Measurements from ENCODE around the gene PRKAR2A. TPM values are rescaled to one million over a fixed set of nuclear protein-coding genes. Genes with fewer than 3 reads are reported as not detected.
A peak's percentile ranks its signal among the peaks of the same experiment; 100 is the strongest.
"Not testable (repeated sequence)": the region's sequence is repeated elsewhere in the genome, so short reads cannot be mapped to it uniquely, and the experiment has no call there.

PRKAR2A gene
- total RNA-seq, 6 donors from 2014 or later: 13.0 to 62.3 (median 31.4) TPM

DNA sequence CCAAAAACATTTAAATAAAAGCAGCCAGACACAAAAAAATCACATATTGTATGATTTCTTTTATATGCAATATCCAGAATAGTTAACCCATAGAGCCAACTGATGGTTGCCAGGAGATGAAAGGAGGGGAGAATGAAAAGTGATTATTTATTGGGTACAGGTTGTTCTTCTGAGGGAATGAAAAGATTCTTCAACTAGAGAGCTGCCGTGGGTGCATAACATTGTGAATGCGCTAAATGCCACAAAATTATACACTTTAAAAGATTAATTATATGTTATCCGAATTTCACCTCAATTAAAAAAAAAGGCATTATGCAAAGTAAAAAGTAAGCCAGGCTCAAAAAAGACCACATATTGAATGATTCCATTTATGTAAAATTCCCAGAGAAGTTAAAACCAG, 36.1 kb downstream of the PRKAR2A start:
- 85 to 96% methylated on average over 3 of the region's 3 CpGs for WGBS, 2 donors
- Histone ChIP-seq H3K4me3 (no peak overlapping the region), H3K4me1 (peaks cover 0 to 2% (median 0%) of the 10 kb centered on the region in 4 donors), H3K9me3 (no peaks in the 10 kb centered on the region), H3K27me3 (no peaks in the 10 kb centered on the region), H3K36me3 (no peaks in the 10 kb centered on the region), H3K27ac (no peak overlapping the region)
- TF ChIP-seq POLR2A (IDR thresholded peaks at IDR 0.05) (no peak), EP300 (IDR thresholded peaks at IDR 0.05) (no peak)
- DNase-seq (no peak), ATAC-seq (ENCODE audit: low FRiP score in 2 of 2) (no peak)

- H3K9me3 ChIP-seq: no peaks in the 10 kb centered on the region
- no peaks in the 10 kb centered on the region for H3K27me3 ChIP-seq
- DNase-seq (no peak), ATAC-seq (ENCODE audit: low FRiP score in 2 of 2) (no peak)
- no peak overlapping the region for H3K4me3 ChIP-seq
- H3K4me1 ChIP-seq: no peaks in the 10 kb centered on the region
- no peaks in the 10 kb centered on the region for H3K36me3 ChIP-seq
- 94 to 96% methylated on average over 4 of the region's 4 CpGs for WGBS, 2 donors
- H3K27ac ChIP-seq: no peak overlapping the region
- TF ChIP-seq POLR2A (IDR thresholded peaks at IDR 0.05) (no peak), EP300 (IDR thresholded peaks at IDR 0.05) (no peak), CTCF (IDR thresholded peaks at IDR 0.05) (no peak), POLR2AphosphoS5 (IDR thresholded peaks at IDR 0.05) (no peak)
These were observed 42.7 kb downstream of the PRKAR2A start for GRCh38 chr3:48804930-48805329.

GRCh38 chr3:48800831-48801230, 46.8 kb downstream of the PRKAR2A start:
- not testable (repeated sequence) for H3K36me3 ChIP-seq; H3K4me3 ChIP-seq; H3K4me1 ChIP-seq; H3K9me3 ChIP-seq; DNase-seq; ATAC-seq (ENCODE audit: low FRiP score in 2 of 2); H3K27me3 ChIP-seq; H3K27ac ChIP-seq
- 88 to 92% methylated on average over 12 of the region's 12 CpGs for WGBS, 2 donors

- Histone ChIP-seq H3K9me3 (no peaks in the 10 kb centered on the region), H3K27me3 (no peaks in the 10 kb centered on the region), H3K4me1 (no peaks in the 10 kb centered on the region), H3K27ac (no peak overlapping the region), H3K4me3 (no peak overlapping the region), H3K36me3 (no peaks in the 10 kb centered on the region)
- WGBS, 2 donors: 63 to 77% methylated on average over 1 of the region's 1 CpG
- ATAC-seq (ENCODE audit: low FRiP score in 2 of 2) (no peak), DNase-seq (peak in 1 of 2 donors; percentile 48)
- no peak for TF ChIP-seq POLR2A (IDR thresholded peaks at IDR 0.05)
- no peak for TF ChIP-seq EP300 (IDR thresholded peaks at IDR 0.05)
- no peak for TF ChIP-seq CTCF (IDR thresholded peaks at IDR 0.05)
- TF ChIP-seq POLR2AphosphoS5 (IDR thresholded peaks at IDR 0.05): no peak
These were observed 48.7 kb downstream of the PRKAR2A start for GRCh38 chr3:48798998-48799397.

GRCh38 chr3:48797626-48798025, 50.0 kb downstream of the PRKAR2A start:
- H3K9me3 ChIP-seq: no peaks in the 10 kb centered on the region
- TF ChIP-seq POLR2AphosphoS5 (IDR thresholded peaks at IDR 0.05) (no peak), POLR2A (IDR thresholded peaks at IDR 0.05) (no peak), CTCF (IDR thresholded peaks at IDR 0.05) (no peak), EP300 (IDR thresholded peaks at IDR 0.05) (no peak)
- H3K4me3 ChIP-seq: no peak overlapping the region
- H3K4me1 ChIP-seq: no peaks in the 10 kb centered on the region
- H3K27ac ChIP-seq: no peak overlapping the region
- H3K27me3 ChIP-seq: no peaks in the 10 kb centered on the region
- WGBS, 2 donors: 100% methylated on average over 2 of the region's 2 CpGs
- ATAC-seq (ENCODE audit: low FRiP score in 2 of 2) (no peak), DNase-seq (no peak)
- peaks cover 0 to 7% (median 1%) of the 10 kb centered on the region in 4 donors for H3K36me3 ChIP-seq

GRCh38 chr3:48795997-48796732, 51.5 kb downstream of the PRKAR2A start:
- DNase-seq: peak in 1 of 2 donors; percentile 31
- Histone ChIP-seq H3K4me1 (no peaks in the 10 kb centered on the region), H3K4me3 (no peak overlapping the region), H3K27ac (no peak overlapping the region), H3K9me3 (no peaks in the 10 kb centered on the region), H3K36me3 (peaks cover 0 to 7% (median 1%) of the 10 kb centered on the region in 4 donors), H3K27me3 (no peaks in the 10 kb centered on the region)
- WGBS, 2 donors: 81 to 85% methylated on average over 7 of the region's 7 CpGs
- no peak for ATAC-seq (ENCODE audit: low FRiP score in 2 of 2)
- TF ChIP-seq POLR2A (IDR thresholded peaks at IDR 0.05) (no peak), POLR2AphosphoS5 (IDR thresholded peaks at IDR 0.05) (no peak), EP300 (IDR thresholded peaks at IDR 0.05) (no peak), CTCF (IDR thresholded peaks at IDR 0.05) (no peak)

- ATAC-seq (ENCODE audit: low FRiP score in 2 of 2): not testable (repeated sequence)
- 96% methylated on average over 2 of the region's 2 CpGs for WGBS, 2 donors
These were observed 54.2 kb downstream of the PRKAR2A start for GRCh38 chr3:48793484-48793883.

More at GRCh38 chr3:48793484-48793883, 54.2 kb downstream of the PRKAR2A start:
- H3K9me3 ChIP-seq, H3K27me3 ChIP-seq, DNase-seq, H3K27ac ChIP-seq, H3K4me1 ChIP-seq, H3K4me3 ChIP-seq: not testable (repeated sequence)
- peaks cover 0 to 16% (median 6%) of the 10 kb centered on the region in 4 donors for H3K36me3 ChIP-seq

Measured in upper lobe of left lung (tissue), 6 donors.